Keratinocyte (primary cell): Measurements from ENCODE around the gene CHTOP. TPM values are rescaled to one million over a fixed set of nuclear protein-coding genes. Genes with fewer than 3 reads are reported as not detected.

Experiments used
- DNase-seq: peaks from one replicate; pipeline ENCODE4 v3.0.0-alpha.2; 2011; ENCODE audit warnings: low read depth, missing footprints, low spot score
- FAIRE-seq: peaks from 2 replicates; lab custom pipeline; 2011; peaks lifted over from hg19 to GRCh38; lab: Jason Lieb, UNC
- H2AFZ ChIP-seq: 2 replicates; pipeline ENCODE4 v1.6.0; 2012; ENCODE audit warnings: low read length, control low read depth, inconsistent platforms; ENCODE audit not compliant: control insufficient read depth
- H3K27ac ChIP-seq: 2 replicates; pipeline ENCODE4 v1.5.1; 2011; ENCODE audit warnings: low read length; ENCODE audit not compliant: control insufficient read depth, insufficient read depth
- H3K27me3 ChIP-seq: 3 replicates; pipeline ENCODE4 v1.6.0; 2011; ENCODE audit warnings: low read length; ENCODE audit not compliant: control insufficient read depth, insufficient read depth; ENCODE audit errors: extremely low read depth
- H3K36me3 ChIP-seq, 2 experiments: 2 replicates in 1 of 2; 3 replicates in 1 of 2; pipeline ENCODE4 v1.5.1; 2011; ENCODE audit warnings: low read length in 2 of 2, mild to moderate bottlenecking in 1 of 2; ENCODE audit not compliant: control insufficient read depth in 2 of 2, insufficient read depth in 2 of 2; ENCODE audit errors: extremely low read depth in 1 of 2
- H3K4me1 ChIP-seq: 3 replicates; pipeline ENCODE4 v1.5.1; 2011; ENCODE audit warnings: low read length; ENCODE audit not compliant: control insufficient read depth, insufficient read depth; ENCODE audit errors: extremely low read depth
- H3K4me2 ChIP-seq: 3 replicates; pipeline ENCODE4 v1.6.0; 2011; ENCODE audit warnings: low read depth, low read length; ENCODE audit not compliant: control insufficient read depth, insufficient read depth; ENCODE audit errors: extremely low read depth
- H3K4me3 ChIP-seq, 3 experiments: fragments of 200-600 bp in 1 of 3; sonication (generic) in 1 of 3; 2 replicates in 2 of 3; 3 replicates in 1 of 3; pipeline ENCODE4 v1.5.1; 2011 to 2016; ENCODE audit warnings: low read length in 3 of 3, mild to moderate bottlenecking in 3 of 3, control low read depth in 2 of 3, inconsistent platforms in 1 of 3, low read depth in 1 of 3, mixed read lengths in 1 of 3, mixed run types in 1 of 3, moderate library complexity in 1 of 3; ENCODE audit not compliant: control insufficient read depth in 2 of 3, insufficient read depth in 2 of 3; ENCODE audit errors: extremely low read depth in 1 of 3
- H3K79me2 ChIP-seq: 2 replicates; pipeline ENCODE4 v1.6.0; 2012; ENCODE audit warnings: low read length; ENCODE audit not compliant: control insufficient read depth, insufficient read depth
- H3K9ac ChIP-seq: 3 replicates; pipeline ENCODE4 v1.6.0; 2011; ENCODE audit warnings: low read length; ENCODE audit not compliant: control insufficient read depth, insufficient read depth; ENCODE audit errors: extremely low read depth
- H3K9me1 ChIP-seq: 3 replicates; pipeline ENCODE4 v1.6.0; 2011; ENCODE audit warnings: low read length; ENCODE audit not compliant: control insufficient read depth, insufficient read depth; ENCODE audit errors: extremely low read depth
- H3K9me3 ChIP-seq: 2 replicates; pipeline ENCODE4 v1.5.1; 2012; ENCODE audit warnings: low read depth, low read length; ENCODE audit not compliant: control insufficient read depth
- H4K20me1 ChIP-seq: 3 replicates; pipeline ENCODE4 v1.6.0; 2011; ENCODE audit warnings: low read length; ENCODE audit not compliant: control insufficient read depth, insufficient read depth; ENCODE audit errors: extremely low read depth
- EZH2 ChIP-seq: IDR thresholded peaks from one replicate; pipeline ENCODE4 v1.6.1; 2012; ENCODE audit warnings: inconsistent platforms, mild to moderate bottlenecking, low read length, moderate library complexity
- dilution Hi-C: fragments of 300-500 bp; cut with MboI; formaldehyde crosslinking; loops from one replicate; pipeline ENCODE4 v1.7.0; 2020; ENCODE audit warnings: low sequenced_read_pairs; ENCODE audit not compliant: extremely low pct_ligation_motif_present
- polyA plus RNA-seq, 5 experiments: library from polyadenylated mRNA; depleted of rRNA in 3 of 5; stranded (reverse) in 3 of 5; stranded (forward) in 1 of 5; unstranded in 1 of 5; fragments of >200 nt; gene quantifications; 1 replicate in 1 of 5; 2 replicates in 3 of 5; 3 replicates in 1 of 5; pipeline versions ENCODE4 v1.2.1 to v1.2.3, GENCODE V29; 2011 to 2012; ENCODE audit warnings: missing spikeins in 2 of 5, low read depth in 1 of 5, low replicate concordance in 1 of 5
- TF ChIP-seq, protein P1 (sequence below), 3 experiments: IDR thresholded peaks in 1 of 3; conservative IDR thresholded peaks in 1 of 3; optimal IDR thresholded peaks in 1 of 3; 2 replicates in 2 of 3; 3 replicates in 1 of 3; pipeline versions ENCODE3 to v1.5.1; 2011; ENCODE audit warnings: low read length in 3 of 3, mild to moderate bottlenecking in 3 of 3, moderate library complexity in 2 of 3, control low read depth in 1 of 3, inconsistent platforms in 1 of 3; ENCODE audit not compliant: insufficient read depth in 2 of 3; ENCODE audit errors: extremely low read depth in 1 of 3

The CHTOP gene
- polyA plus RNA-seq, 1 donor (not counting 4 experiments of a cell fraction or from before 2014, with no cell fraction given): 68.6 TPM

DNA sequence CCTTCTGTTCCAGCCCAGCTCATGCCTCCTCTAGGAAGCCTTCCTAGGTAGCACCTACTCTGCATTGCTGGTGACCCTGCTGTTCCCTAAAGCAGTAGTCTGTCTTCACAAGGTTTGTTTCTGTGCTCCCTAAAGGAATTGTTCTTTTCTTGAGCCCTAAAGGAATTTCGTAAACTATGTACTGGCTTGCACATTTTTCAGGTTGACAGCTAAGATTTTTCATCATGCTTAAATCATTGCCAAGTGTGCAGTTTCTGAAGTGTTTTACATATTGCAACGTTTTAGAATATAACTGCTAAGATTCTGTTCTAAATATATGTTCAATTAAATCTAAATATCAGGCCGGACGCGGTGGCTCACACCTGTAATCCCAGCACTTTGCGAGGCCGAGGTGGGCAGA lies 34.0 kb upstream of the CHTOP start:
- dilution Hi-C loops: no loop called here
- Histone ChIP-seq H3K9ac (no peak overlapping the region), H3K27me3 (no peaks in the 10 kb centered on the region), H2AFZ (no peak overlapping the region), H3K36me3 (peaks cover 2 to 8% of the 10 kb centered on the region in 2 experiments), H4K20me1 (no peaks in the 10 kb centered on the region), H3K9me3 (no peaks in the 10 kb centered on the region), H3K9me1 (no peaks in the 10 kb centered on the region), H3K79me2 (no peaks in the 10 kb centered on the region), H3K4me2 (no peak overlapping the region), H3K27ac (no peak overlapping the region), H3K4me1 (peaks cover 5% of the 10 kb centered on the region), H3K4me3 (no peak overlapping the region)
- FAIRE-seq (no peak), DNase-seq (no peak)
- TF ChIP-seq, protein P1, sequence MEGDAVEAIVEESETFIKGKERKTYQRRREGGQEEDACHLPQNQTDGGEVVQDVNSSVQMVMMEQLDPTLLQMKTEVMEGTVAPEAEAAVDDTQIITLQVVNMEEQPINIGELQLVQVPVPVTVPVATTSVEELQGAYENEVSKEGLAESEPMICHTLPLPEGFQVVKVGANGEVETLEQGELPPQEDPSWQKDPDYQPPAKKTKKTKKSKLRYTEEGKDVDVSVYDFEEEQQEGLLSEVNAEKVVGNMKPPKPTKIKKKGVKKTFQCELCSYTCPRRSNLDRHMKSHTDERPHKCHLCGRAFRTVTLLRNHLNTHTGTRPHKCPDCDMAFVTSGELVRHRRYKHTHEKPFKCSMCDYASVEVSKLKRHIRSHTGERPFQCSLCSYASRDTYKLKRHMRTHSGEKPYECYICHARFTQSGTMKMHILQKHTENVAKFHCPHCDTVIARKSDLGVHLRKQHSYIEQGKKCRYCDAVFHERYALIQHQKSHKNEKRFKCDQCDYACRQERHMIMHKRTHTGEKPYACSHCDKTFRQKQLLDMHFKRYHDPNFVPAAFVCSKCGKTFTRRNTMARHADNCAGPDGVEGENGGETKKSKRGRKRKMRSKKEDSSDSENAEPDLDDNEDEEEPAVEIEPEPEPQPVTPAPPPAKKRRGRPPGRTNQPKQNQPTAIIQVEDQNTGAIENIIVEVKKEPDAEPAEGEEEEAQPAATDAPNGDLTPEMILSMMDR (optimal IDR thresholded peaks at IDR 0.05 in 1 of 3, IDR thresholded peaks at IDR 0.05 in 1 of 3, conservative IDR thresholded peaks at IDR 0.05 in 1 of 3; ENCODE audit: extremely low read depth in 1 of 3, insufficient read depth in 2 of 3, low read length in 3 of 3): no peak
- TF ChIP-seq EZH2: no peak

DNA sequence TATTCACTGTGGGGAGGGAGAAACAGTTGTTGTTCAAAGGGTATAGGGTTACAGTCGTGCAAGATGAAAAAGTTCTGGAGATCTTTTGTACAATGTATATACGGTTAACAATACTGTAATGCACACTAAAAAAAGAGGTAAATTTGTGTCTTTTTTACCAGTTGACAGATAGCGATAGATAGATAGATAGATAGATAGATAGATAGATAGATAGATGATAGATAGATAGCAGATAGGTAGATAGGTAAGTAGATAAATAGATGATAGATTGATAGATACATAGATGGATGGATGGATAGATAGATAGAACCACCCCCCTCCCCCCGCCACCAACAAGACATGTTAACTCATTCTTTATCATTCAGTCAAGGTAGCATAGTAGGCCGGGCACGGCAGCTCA lies 31.1 kb upstream of the CHTOP start:
- no peak for FAIRE-seq
- dilution Hi-C loops: no loop called here

More for the DNA sequence above, 31.1 kb upstream of the CHTOP start:
- Histone ChIP-seq H4K20me1 (peaks cover 2% of the 10 kb centered on the region), H3K9me3 (no peaks in the 10 kb centered on the region), H2AFZ (no peak overlapping the region), H3K9ac (no peak overlapping the region), H3K27me3 (no peaks in the 10 kb centered on the region), H3K27ac (no peak overlapping the region), H3K9me1 (no peaks in the 10 kb centered on the region), H3K4me2 (no peak overlapping the region), H3K4me1 (peaks cover 5% of the 10 kb centered on the region), H3K4me3 (no peak overlapping the region), H3K79me2 (peaks cover 8% of the 10 kb centered on the region), H3K36me3 (peaks cover 23 to 29% of the 10 kb centered on the region in 2 experiments)
- no peak for DNase-seq
- no peak for TF ChIP-seq EZH2
- TF ChIP-seq, protein P1 (optimal IDR thresholded peaks at IDR 0.05 in 1 of 3, IDR thresholded peaks at IDR 0.05 in 1 of 3, conservative IDR thresholded peaks at IDR 0.05 in 1 of 3; ENCODE audit: extremely low read depth in 1 of 3, insufficient read depth in 2 of 3, low read length in 3 of 3): no peak
